Stimulated activated CD8-positive, alpha-beta memory T cell treated with anti-CD3 and anti-CD28 coated beads, Interleukin-4, amount 100 ng/mL, for 4 hours (primary cell): ENCODE data around the gene ZBED1.
"Not testable (repeated sequence)": the region's sequence is repeated elsewhere in the genome, so short reads cannot be mapped to it uniquely, and the experiment has no call there.

Experiments
- DNase-seq, 2 donors: peaks; one replicate each; pipeline ENCODE4 v3.0.0-alpha.2; 2020; ENCODE audit warnings: low read depth in 2 of 2, low spot score in 1 of 2

Gene ZBED1

GRCh38 chrX:2520539-2520938 lies 19.8 kb upstream of the ZBED1 start:
- DNase-seq: no peak

GRCh38 chrX:2519638-2520037 lies 18.9 kb upstream of the ZBED1 start:
- not testable (repeated sequence) for DNase-seq

GRCh38 chrX:2517055-2517454 lies 16.3 kb upstream of the ZBED1 start:
- no peak for DNase-seq

- no peak for DNase-seq
These were observed 15.8 kb upstream of the ZBED1 start for GRCh38 chrX:2516623-2517022.

- DNase-seq: no peak
These were observed 13.4 kb upstream of the ZBED1 start for GRCh38 chrX:2514131-2514530.

- no peak for DNase-seq
These were observed 12.4 kb upstream of the ZBED1 start for GRCh38 chrX:2513121-2513664.

- DNase-seq: no peak
These were observed 11.7 kb upstream of the ZBED1 start for GRCh38 chrX:2512501-2512900.

- no peak for DNase-seq
These were observed 10.6 kb upstream of the ZBED1 start for GRCh38 chrX:2511326-2511725.

GRCh38 chrX:2508648-2509335 lies 8.0 kb upstream of the ZBED1 start:
- no peak for DNase-seq

GRCh38 chrX:2507904-2508627 lies 7.3 kb upstream of the ZBED1 start:
- no peak for DNase-seq

- DNase-seq: no peak
These were observed 6.4 kb upstream of the ZBED1 start for GRCh38 chrX:2507196-2507595.

GRCh38 chrX:2505341-2505740 lies 4.6 kb upstream of the ZBED1 start:
- DNase-seq: not testable (repeated sequence)

- DNase-seq: no peak
These were observed 4.0 kb upstream of the ZBED1 start for GRCh38 chrX:2504706-2505332.

GRCh38 chrX:2503591-2504500 lies 3.1 kb upstream of the ZBED1 start:
- no peak for DNase-seq

- DNase-seq: no peak
These were observed 2.1 kb upstream of the ZBED1 start for GRCh38 chrX:2502668-2503519.

GRCh38 chrX:2502120-2502667 lies 1.4 kb upstream of the ZBED1 start:
- no peak for DNase-seq

- DNase-seq: no peak
These were observed 855 bp upstream of the ZBED1 start for GRCh38 chrX:2501559-2502102.

- DNase-seq: no peak
These were observed 529 bp downstream of the ZBED1 start for GRCh38 chrX:2500091-2500802.

GRCh38 chrX:2499507-2499906 lies 1.3 kb downstream of the ZBED1 start:
- DNase-seq: no peak
